IPS-20b (cell line): Measurements from ENCODE around the gene FMN1.

Experiments used
- H3K27ac ChIP-seq: one replicate; pipeline ENCODE4 v1.5.1; 2013; ENCODE audit warnings: low read length
- H3K27me3 ChIP-seq: 2 replicates; pipeline ENCODE4 v1.6.1; 2013; ENCODE audit warnings: mild to moderate bottlenecking, low read length, inconsistent platforms; ENCODE audit not compliant: insufficient read depth
- H3K36me3 ChIP-seq: 2 replicates; pipeline ENCODE4 v1.6.1; 2013; ENCODE audit warnings: low read depth, mild to moderate bottlenecking, inconsistent platforms, low read length, moderate library complexity; ENCODE audit not compliant: insufficient read depth
- H3K4me1 ChIP-seq: 2 replicates; pipeline ENCODE4 v1.6.1; 2013; ENCODE audit warnings: mild to moderate bottlenecking, control low read depth, inconsistent platforms, low read length, moderate library complexity; ENCODE audit not compliant: insufficient read depth
- H3K4me3 ChIP-seq: 2 replicates; pipeline ENCODE4 v1.5.1; 2013; ENCODE audit warnings: mild to moderate bottlenecking, low read length, inconsistent platforms
- H3K9ac ChIP-seq: 2 replicates; pipeline ENCODE4 v1.6.1; 2013; ENCODE audit warnings: low read depth, mild to moderate bottlenecking, inconsistent platforms, low read length, moderate library complexity
- H3K9me3 ChIP-seq: 2 replicates; pipeline ENCODE4 v1.6.1; 2013; ENCODE audit warnings: mild to moderate bottlenecking, low read depth, low read length, inconsistent platforms; ENCODE audit not compliant: insufficient read depth

Gene FMN1

GRCh38 chr15:32757426-32757825 is 437.1 kb downstream of the FMN1 start:
- no peak overlapping the region for H3K4me3 ChIP-seq
- H3K27ac ChIP-seq, result no peak overlapping the region
- no peaks in the 10 kb centered on the region for H3K9me3 ChIP-seq
- H3K36me3 ChIP-seq, result no peaks in the 10 kb centered on the region
- no peaks in the 10 kb centered on the region for H3K4me1 ChIP-seq
- H3K9ac ChIP-seq, result no peak overlapping the region
- no peaks in the 10 kb centered on the region for H3K27me3 ChIP-seq

GRCh38 chr15:32750979-32751378 is 443.5 kb downstream of the FMN1 start:
- Histone ChIP-seq H3K4me1 (no peaks in the 10 kb centered on the region), H3K36me3 (no peaks in the 10 kb centered on the region), H3K9me3 (no peaks in the 10 kb centered on the region), H3K4me3 (no peak overlapping the region), H3K9ac (no peak overlapping the region), H3K27me3 (no peaks in the 10 kb centered on the region), H3K27ac (no peak overlapping the region)

- no peaks in the 10 kb centered on the region for H3K9me3 ChIP-seq
- H3K4me1 ChIP-seq, result no peaks in the 10 kb centered on the region
- no peak overlapping the region for H3K27ac ChIP-seq
- no peak overlapping the region for H3K9ac ChIP-seq
- H3K36me3 ChIP-seq, result no peaks in the 10 kb centered on the region
- H3K27me3 ChIP-seq, result no peaks in the 10 kb centered on the region
- no peak overlapping the region for H3K4me3 ChIP-seq
Measured at GRCh38 chr15:32747921-32748342, 446.6 kb downstream of the FMN1 start.

- no peak overlapping the region for H3K9ac ChIP-seq
- no peaks in the 10 kb centered on the region for H3K27me3 ChIP-seq
- no peaks in the 10 kb centered on the region for H3K4me1 ChIP-seq
- no peaks in the 10 kb centered on the region for H3K9me3 ChIP-seq
- no peak overlapping the region for H3K4me3 ChIP-seq
- no peak overlapping the region for H3K27ac ChIP-seq
- H3K36me3 ChIP-seq, result no peaks in the 10 kb centered on the region
Measured at GRCh38 chr15:32746116-32746857, 448.2 kb downstream of the FMN1 start.

GRCh38 chr15:32743411-32744140 is 450.9 kb downstream of the FMN1 start:
- Histone ChIP-seq H3K36me3 (no peaks in the 10 kb centered on the region), H3K4me1 (no peaks in the 10 kb centered on the region), H3K27ac (no peak overlapping the region), H3K9ac (no peak overlapping the region), H3K27me3 (no peaks in the 10 kb centered on the region), H3K9me3 (no peaks in the 10 kb centered on the region), H3K4me3 (no peak overlapping the region)

- no peaks in the 10 kb centered on the region for H3K36me3 ChIP-seq
- no peaks in the 10 kb centered on the region for H3K4me1 ChIP-seq
- no peaks in the 10 kb centered on the region for H3K9me3 ChIP-seq
- no peak overlapping the region for H3K4me3 ChIP-seq
- no peak overlapping the region for H3K27ac ChIP-seq
- H3K9ac ChIP-seq, result no peak overlapping the region
- H3K27me3 ChIP-seq, result no peaks in the 10 kb centered on the region
Measured at GRCh38 chr15:32739522-32740063, 454.9 kb downstream of the FMN1 start.

- Histone ChIP-seq H3K4me3 (no peak overlapping the region), H3K9me3 (no peaks in the 10 kb centered on the region), H3K27ac (no peak overlapping the region), H3K36me3 (no peaks in the 10 kb centered on the region), H3K4me1 (no peaks in the 10 kb centered on the region), H3K27me3 (no peaks in the 10 kb centered on the region), H3K9ac (no peak overlapping the region)
Measured at GRCh38 chr15:32738666-32739065, 455.8 kb downstream of the FMN1 start.

- no peak overlapping the region for H3K9ac ChIP-seq
- H3K4me3 ChIP-seq, result no peak overlapping the region
- no peaks in the 10 kb centered on the region for H3K27me3 ChIP-seq
- no peak overlapping the region for H3K27ac ChIP-seq
- no peaks in the 10 kb centered on the region for H3K36me3 ChIP-seq
- no peaks in the 10 kb centered on the region for H3K9me3 ChIP-seq
- no peaks in the 10 kb centered on the region for H3K4me1 ChIP-seq
Measured at GRCh38 chr15:32737304-32737703, 457.2 kb downstream of the FMN1 start.

GRCh38 chr15:32736701-32737061 is 457.8 kb downstream of the FMN1 start:
- 0 out of 2 replicates have a peak, but pooled peaks cover under 1% of the 10 kb centered on the region for H3K27me3 ChIP-seq
- no peak overlapping the region for H3K4me3 ChIP-seq
- no peaks in the 10 kb centered on the region for H3K4me1 ChIP-seq
- H3K36me3 ChIP-seq, result no peaks in the 10 kb centered on the region
- H3K9me3 ChIP-seq, result no peaks in the 10 kb centered on the region
- H3K27ac ChIP-seq, result no peak overlapping the region
- no peak overlapping the region for H3K9ac ChIP-seq

- H3K4me3 ChIP-seq, result no peak overlapping the region
- no peaks in the 10 kb centered on the region for H3K9me3 ChIP-seq
- H3K27me3 ChIP-seq, result peaks cover 6% of the 10 kb centered on the region; the same call in 1 of the 2 replicates
- no peak overlapping the region for H3K9ac ChIP-seq
- no peak overlapping the region for H3K27ac ChIP-seq
- no peaks in the 10 kb centered on the region for H3K36me3 ChIP-seq
- H3K4me1 ChIP-seq, result peaks cover 2% of the 10 kb centered on the region; the same call in 1 of the 2 replicates
Measured at GRCh38 chr15:32735989-32736700, 458.4 kb downstream of the FMN1 start.

- H3K27ac ChIP-seq, result no peak overlapping the region
- H3K4me1 ChIP-seq, result peaks cover 15% of the 10 kb centered on the region; the same call in 1 of the 2 replicates
- H3K9me3 ChIP-seq, result no peaks in the 10 kb centered on the region
- no peaks in the 10 kb centered on the region for H3K36me3 ChIP-seq
- H3K27me3 ChIP-seq, result peaks cover 9% of the 10 kb centered on the region; the same call in 1 of the 2 replicates
- no peak overlapping the region for H3K4me3 ChIP-seq
- no peak overlapping the region for H3K9ac ChIP-seq
Measured at GRCh38 chr15:32733281-32733680, 461.2 kb downstream of the FMN1 start.
